ENCODE measurements around the gene PPP1R14C. TPM values are rescaled to one million over a fixed set of nuclear protein-coding genes. Genes with fewer than 3 reads are reported as not detected.

PPP1R14C gene
- polyA plus RNA-seq, 2 donors = 7.8 to 12.4 TPM

DNA sequence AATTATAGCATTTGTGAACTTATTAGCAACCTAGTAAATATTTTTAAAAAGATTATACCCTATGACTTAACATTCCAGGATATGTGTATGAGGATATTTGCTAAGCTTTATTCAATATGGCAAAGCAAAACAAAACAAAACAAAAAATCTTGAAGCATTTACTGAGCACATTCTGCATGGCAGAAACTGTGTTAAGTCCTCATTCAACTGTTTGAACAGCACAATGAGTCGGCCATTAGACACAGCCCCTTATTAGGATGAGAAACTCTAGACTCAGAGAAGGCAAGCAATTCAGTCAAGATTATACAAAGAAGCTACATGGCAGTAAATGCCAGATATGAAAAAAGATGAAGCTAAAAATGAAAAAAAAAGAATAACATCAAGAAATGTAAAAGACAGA, 155.8 kb downstream of the PPP1R14C start:
- no peak overlapping the region for H3K27ac ChIP-seq (ENCODE audit: low read depth in 2 of 2, low read length in 1 of 2)
- 76 to 86% methylated on average over 1 of the region's 1 CpG for WGBS, 2 donors
- H3K27me3 ChIP-seq (ENCODE audit: control insufficient read depth in 1 of 2, insufficient read depth in 2 of 2, low read length in 2 of 2) = no peaks in the 10 kb centered on the region
- no peaks in the 10 kb centered on the region for H3K36me3 ChIP-seq (ENCODE audit: control insufficient read depth in 2 of 2, insufficient read depth in 2 of 2, low read length in 1 of 2)
- no peak overlapping the region for H3K4me3 ChIP-seq (ENCODE audit: low read depth in 1 of 2, low read length in 2 of 2)
- H3K4me1 ChIP-seq (ENCODE audit: control insufficient read depth in 2 of 2, insufficient read depth in 2 of 2, low read length in 1 of 2) = peaks cover 3 to 7% of the 10 kb centered on the region in 2 donors
- H3K9me3 ChIP-seq (ENCODE audit: control insufficient read depth in 2 of 2, insufficient read depth in 1 of 2, low read depth in 1 of 2, low read length in 1 of 2) = peaks cover 6 to 12% of the 10 kb centered on the region in 2 donors

Other genes with a start within 250 kb of the PPP1R14C start
- 10 to 100 TPM; 25.1 to 72.5 TPM for gene RAET1E, start 244.9 kb upstream of the PPP1R14C start, polyA plus RNA-seq
- gene RAET1G, start 219.9 kb upstream of the PPP1R14C start, polyA plus RNA-seq = 10 to 100 TPM in 1 of 2 donors, 1 to 10 TPM in 1; 8.9 to 21.2 TPM
- gene ULBP2, start 201.0 kb upstream of the PPP1R14C start, polyA plus RNA-seq = 1 to 10 TPM; 1.7 to 5.4 TPM
- gene ULBP1, start 179.1 kb upstream of the PPP1R14C start, polyA plus RNA-seq = under 1 TPM; 0.04 to 0.31 TPM
- gene RAET1L, start 117.5 kb upstream of the PPP1R14C start, polyA plus RNA-seq = 10 to 100 TPM; 33.9 to 75.3 TPM
- 1 to 10 TPM in 1 of 2 donors, under 1 TPM in 1; 0.61 to 1.9 TPM for gene ULBP3, start 73.9 kb upstream of the PPP1R14C start, polyA plus RNA-seq
- under 1 TPM in 1 of 2 donors, not detected in 1; 0.01 TPM for gene IYD, start 226.0 kb downstream of the PPP1R14C start, polyA plus RNA-seq